ENCODE measurements around the gene VWA3B.
"Not testable (repeated sequence)": the region's sequence is repeated elsewhere in the genome, so short reads cannot be mapped to it uniquely, and the experiment has no call there.

VWA3B gene, protein sequence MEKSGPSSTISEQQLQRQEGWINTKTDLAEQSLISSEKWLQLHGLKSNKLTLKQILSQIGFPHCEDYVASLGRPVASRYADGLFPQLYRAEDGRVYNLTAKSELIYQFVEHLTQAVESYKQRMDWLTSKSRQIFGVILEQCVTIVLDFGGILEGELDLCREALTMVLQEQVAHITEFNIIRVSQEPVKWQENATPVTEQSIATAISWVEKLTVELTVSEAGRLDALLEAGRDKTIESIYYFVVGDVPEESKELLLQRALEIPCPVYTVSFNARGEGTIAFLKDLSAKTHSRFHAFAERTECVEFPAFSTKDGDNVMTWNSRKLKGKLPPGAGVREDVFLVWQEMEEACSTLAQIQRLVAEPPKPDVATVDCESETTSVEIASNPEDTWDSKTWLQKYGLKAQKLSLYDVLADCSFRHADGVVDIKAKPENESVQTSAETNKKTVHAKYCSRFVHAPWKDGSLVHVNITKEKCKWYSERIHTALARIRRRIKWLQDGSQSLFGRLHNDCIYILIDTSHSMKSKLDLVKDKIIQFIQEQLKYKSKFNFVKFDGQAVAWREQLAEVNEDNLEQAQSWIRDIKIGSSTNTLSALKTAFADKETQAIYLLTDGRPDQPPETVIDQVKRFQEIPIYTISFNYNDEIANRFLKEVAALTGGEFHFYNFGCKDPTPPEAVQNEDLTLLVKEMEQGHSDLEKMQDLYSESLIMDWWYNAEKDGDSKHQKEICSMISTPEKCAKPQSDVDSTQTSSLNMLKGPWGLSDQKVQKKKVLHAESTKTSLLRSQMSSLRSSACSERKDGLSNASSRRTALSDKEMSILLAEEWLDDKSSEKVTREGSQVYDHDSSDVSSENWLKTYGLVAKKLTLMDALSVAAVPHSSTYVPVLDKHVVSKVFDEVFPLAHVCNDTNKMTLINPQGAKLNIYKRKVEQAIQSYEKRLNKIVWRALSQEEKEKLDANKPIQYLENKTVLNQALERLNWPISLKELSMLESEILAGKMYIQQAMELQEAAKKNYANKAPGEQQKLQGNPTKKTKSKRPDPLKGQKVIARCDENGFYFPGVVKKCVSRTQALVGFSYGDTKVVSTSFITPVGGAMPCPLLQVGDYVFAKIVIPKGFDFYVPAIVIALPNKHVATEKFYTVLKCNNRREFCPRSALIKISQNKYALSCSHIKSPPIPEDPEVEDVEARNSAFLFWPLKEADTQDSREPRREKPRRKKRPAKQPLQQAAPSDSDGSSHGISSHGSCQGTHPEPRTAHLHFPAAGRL (N-terminal part only)

DNA sequence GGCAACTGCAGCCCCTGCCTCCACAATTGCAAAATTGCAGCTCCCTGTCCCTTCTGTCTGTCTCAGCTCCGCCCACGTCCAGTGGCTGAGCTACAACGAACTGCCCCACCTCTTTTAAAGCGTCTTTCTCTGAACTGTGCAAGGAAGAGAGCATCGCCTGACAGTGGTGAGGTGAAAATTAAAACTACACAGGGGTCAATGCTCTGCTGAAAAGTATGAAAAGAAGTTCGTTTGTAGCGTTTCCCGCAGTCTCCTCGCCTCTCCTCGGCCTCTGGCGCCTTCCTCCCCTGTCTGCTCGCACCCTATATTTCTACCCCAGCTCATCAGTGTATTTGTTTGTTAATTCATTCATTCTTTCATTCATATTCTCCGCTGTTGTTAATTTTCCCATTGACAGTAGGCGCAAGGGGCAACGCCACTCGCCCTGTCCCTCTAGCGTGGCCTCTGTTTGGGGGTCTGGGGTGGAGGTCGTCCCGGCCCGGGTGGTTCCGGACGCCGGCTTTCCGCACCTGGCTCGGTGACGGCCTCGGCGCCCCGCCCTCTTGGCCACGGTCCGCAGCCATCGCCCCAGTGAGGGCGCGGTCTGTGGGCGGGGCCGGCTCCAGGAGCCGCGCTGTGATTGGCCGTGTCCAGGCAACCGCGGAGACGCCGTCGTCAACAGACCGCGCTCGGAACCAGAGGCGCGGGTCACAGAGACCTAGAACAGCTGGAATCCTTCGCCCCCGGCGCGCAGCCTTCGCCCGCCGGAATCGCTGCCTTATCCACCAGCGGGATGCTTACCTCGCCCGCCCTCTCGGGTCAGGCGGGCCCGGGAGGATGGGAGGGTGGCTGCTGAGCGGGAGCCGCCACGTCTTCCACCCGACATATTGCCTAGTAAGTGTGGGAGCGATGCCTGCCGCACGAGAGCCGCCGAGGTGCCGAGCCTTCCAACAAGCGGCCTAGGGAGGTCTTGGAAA lies at the start of gene VWA3B:
TSS of gene VWA3B (plus strand) at position 677 of the 956 bp plus-strand sequence. CDS start 5,926 bp downstream, outside the sequence.
- in situ Hi-C loops (cut with HindIII; ENCODE audit: low sequenced_read_pairs), result no loop called here

GRCh38 chr2:98037206-98037605 lies 49.8 kb upstream of the VWA3B start:
- in situ Hi-C loops (cut with HindIII; ENCODE audit: low sequenced_read_pairs), result no loop called here

DNA sequence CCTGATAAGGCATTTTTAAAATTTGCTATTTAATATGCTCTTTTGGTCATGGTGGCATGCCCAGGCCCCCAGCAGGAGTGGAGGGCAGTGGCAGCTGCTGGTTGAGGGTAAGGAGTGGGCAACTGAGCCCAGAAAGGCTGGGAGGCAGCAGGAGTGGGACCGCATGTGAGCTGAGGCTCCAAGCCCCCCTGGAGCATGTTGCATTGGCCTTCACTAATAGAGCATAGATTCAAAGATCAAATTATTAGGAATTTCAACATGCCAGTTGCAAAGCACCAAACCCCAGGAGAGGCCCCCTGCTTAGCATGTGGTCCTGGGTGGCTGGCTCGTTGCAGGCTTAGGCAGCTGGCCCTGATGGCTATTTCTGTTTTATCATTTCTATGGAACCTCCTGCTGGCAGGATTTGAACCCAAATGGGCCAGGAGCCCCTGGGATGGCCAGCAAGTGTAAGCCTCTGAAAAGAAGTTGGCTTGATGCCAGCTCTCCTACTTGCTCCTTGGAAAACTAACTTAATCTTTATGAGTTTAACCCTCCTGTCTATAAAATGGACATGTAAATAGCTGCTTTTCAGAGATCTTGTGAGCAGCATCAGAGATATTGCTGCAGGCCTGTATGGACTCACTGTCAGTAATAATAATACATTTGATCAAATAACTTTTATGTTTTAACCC lies 49.2 kb upstream of the VWA3B start:
- in situ Hi-C loops (cut with HindIII; ENCODE audit: low sequenced_read_pairs), result no loop called here

- in situ Hi-C loops (cut with HindIII; ENCODE audit: low sequenced_read_pairs), result no loop called here
These were observed 47.7 kb upstream of the VWA3B start for GRCh38 chr2:98039085-98039756.

GRCh38 chr2:98040331-98040939 lies 46.5 kb upstream of the VWA3B start:
- in situ Hi-C loops (cut with HindIII; ENCODE audit: low sequenced_read_pairs), result no loop called here

GRCh38 chr2:98043101-98043500 lies 43.9 kb upstream of the VWA3B start:
- in situ Hi-C loops (cut with HindIII; ENCODE audit: low sequenced_read_pairs), result no loop called here

- in situ Hi-C loops (cut with HindIII; ENCODE audit: low sequenced_read_pairs), result not testable (repeated sequence)
These were observed 42.2 kb upstream of the VWA3B start for GRCh38 chr2:98044730-98045129.

DNA sequence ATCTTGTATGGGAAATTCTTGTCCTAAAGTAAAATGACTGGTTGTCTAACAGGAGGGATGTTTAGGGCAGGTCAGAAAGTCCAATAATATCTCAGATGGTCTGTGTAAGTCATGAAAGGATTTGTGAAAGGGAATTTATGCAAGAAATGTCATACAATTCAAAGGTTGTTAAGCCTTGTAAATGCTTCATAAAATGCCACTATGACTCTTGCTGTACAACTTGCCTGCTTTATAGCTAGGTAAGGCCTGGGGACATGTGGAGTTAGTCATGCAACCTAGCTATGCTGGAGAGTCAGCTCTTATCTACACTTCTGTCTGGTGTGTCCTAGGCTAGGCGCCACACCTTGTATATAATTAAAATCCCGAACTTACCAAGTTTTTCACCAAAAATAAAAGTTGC lies 36.9 kb upstream of the VWA3B start:
- in situ Hi-C loops (cut with HindIII; ENCODE audit: low sequenced_read_pairs), result no loop called here

DNA sequence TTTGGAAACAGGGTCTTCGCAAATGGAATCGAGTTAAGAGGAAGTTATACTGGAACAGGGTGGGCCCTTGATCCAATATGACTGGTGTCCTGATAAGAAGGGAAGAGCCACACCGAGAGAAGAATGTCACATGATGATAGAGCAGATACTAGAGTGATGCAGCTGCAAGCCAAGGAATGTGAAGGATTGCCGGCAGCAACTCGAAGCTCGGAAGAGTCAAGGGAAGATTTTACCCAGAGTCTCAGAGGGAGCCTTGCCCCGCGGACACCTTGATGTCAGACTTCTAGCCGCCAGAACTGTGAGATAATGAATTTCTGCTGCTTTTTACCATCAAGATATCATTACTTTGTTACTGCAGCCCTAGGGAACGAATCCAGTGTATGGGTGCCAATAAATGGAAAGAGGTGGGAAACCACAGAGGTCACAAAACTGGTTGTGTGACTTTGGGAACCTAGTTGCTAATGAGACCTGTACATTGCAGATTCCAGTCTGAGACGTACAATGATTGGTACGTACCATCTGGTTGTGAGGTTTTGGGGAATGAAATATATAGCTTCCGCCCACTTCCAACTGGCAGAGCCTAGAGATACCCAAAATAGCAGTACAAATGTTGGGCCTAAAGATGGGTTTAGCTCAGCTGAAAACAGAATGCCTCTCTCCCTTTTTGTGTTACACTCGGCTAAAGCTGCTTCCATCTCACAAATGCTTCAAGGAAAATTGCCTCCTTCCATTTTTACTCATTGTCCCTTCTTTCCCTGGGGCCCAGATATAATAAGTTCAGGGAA lies 28.6 kb upstream of the VWA3B start:
- in situ Hi-C loops (cut with HindIII; ENCODE audit: low sequenced_read_pairs), result no loop called here

GRCh38 chr2:98060277-98060676 lies 26.7 kb upstream of the VWA3B start:
- in situ Hi-C loops (cut with HindIII; ENCODE audit: low sequenced_read_pairs), result no loop called here

DNA sequence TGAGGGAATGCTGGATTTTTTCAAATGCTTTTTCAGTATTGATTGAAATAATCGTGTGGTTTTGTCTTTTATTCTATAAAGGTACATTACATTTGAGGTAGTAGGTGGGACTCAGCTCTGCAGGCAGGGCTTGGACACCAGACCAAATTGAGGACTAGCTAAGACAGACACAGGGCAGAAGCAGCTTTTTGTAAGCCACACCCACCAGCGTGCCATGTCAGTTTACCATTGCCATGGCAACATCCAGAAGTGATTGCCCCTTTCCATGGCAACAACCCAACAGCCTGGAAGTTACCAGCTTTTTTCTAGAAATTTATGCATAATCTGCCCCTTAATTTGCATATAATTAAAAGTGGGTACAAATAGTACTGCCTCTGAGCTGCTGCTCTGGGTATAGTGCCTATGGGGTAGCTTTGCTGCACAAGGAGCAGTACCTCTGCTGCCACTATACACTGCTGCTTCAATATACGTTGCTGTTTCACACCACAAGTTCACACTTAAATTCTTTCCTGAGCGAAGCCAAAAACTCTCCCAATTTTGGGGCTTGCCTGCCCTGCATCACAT lies 23.6 kb upstream of the VWA3B start:
- in situ Hi-C loops (cut with HindIII; ENCODE audit: low sequenced_read_pairs), result no loop called here

GRCh38 chr2:98065808-98066207 lies 21.2 kb upstream of the VWA3B start:
- in situ Hi-C loops (cut with HindIII; ENCODE audit: low sequenced_read_pairs), result no loop called here

- in situ Hi-C loops (cut with HindIII; ENCODE audit: low sequenced_read_pairs), result no loop called here
These were observed 19.8 kb upstream of the VWA3B start for GRCh38 chr2:98067160-98067559.

DNA sequence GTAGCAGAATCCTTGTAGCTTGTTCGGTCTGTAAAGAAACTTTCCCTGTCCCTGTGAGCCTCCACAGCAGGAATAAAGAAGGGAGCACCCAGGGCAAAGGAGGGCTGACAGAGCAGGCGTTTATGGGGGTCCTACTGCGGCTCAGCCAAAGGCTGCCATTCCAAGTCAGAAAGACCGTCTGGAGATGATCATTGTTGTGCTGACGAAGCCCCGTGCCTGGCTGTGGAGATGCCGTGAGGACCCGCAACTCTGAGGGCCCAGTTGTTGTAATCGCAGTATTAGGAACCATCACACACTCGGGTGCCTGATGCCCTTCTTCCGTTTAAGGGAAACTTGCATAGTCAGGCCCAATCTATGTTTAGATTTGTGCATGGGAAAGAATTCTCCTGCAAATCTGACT lies 16.9 kb upstream of the VWA3B start:
- in situ Hi-C loops (cut with HindIII; ENCODE audit: low sequenced_read_pairs), result no loop called here

DNA sequence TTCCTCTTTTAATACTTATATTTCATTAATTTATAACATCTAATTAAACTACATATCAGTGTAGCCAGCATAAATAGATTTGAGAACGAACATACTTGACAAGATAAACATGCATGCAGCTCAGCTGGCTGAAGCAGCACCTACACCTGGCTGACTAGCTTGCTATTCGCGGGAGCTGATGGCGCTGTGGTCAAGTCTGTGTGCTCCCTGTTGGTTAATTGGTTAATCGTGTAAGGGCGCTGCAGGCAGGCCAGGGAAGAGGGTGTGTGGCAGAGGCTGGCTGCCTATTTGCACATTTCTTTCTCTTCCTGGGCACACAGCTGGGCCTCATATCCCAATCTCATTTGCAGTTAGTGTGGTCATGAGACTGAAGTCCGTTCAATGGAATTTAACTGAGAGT lies 14.5 kb upstream of the VWA3B start:
- in situ Hi-C loops (cut with HindIII; ENCODE audit: low sequenced_read_pairs), result no loop called here

DNA sequence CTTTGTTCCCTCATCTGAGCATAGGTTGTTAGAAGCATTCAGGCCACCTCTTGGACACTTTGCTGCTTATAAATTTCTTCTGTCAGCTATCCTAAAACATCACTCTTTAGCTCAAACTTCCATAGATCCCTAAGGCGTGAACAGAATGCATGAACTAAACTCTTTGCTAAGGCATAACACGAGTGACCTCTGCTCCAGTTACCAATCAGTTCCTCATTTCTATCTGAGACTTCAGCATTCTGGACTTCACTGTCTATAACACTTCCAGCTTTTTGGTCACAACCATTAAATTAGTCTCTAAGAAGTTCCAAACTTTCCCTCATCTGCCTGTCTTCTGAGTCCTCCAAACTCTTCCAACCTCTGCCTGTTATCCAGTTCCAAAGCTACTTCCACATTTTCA lies 8.3 kb upstream of the VWA3B start:
- in situ Hi-C loops (cut with HindIII; ENCODE audit: low sequenced_read_pairs), result no loop called here

- in situ Hi-C loops (cut with HindIII; ENCODE audit: low sequenced_read_pairs), result no loop called here
These were observed 2.7 kb upstream of the VWA3B start for GRCh38 chr2:98084151-98084868.

Data from DLD1 (cell line).